Left lung (tissue), 10 donors: ENCODE data around the gene RNLS. TPM values are rescaled to one million over a fixed set of nuclear protein-coding genes. Genes with fewer than 3 reads are reported as not detected.

Source experiments
- ATAC-seq: fragments of 200-7000 bp; cut with Tn5 transposase; one replicate; pipeline ENCODE4 v1.9.1; 2020; ENCODE audit warnings: moderate library complexity
- DNase-seq, 4 donors: peaks; one replicate each; pipeline ENCODE4 v3.0.0-alpha.2; 2013 to 2020
- H3K27ac ChIP-seq, 2 donors: fragments of 200-600 bp; sonication (generic) in 1 of 2; one replicate each; pipeline versions ENCODE4 v1.5.0 to v1.8.0; 2020 to 2021
- H3K27me3 ChIP-seq, 2 donors: fragments of 200-600 bp; sonication (generic) in 1 of 2; one replicate each; pipeline versions ENCODE4 v1.5.0 to v1.8.0; 2020 to 2021
- H3K36me3 ChIP-seq, 2 donors: fragments of 200-600 bp; sonication (generic) in 1 of 2; one replicate each; pipeline versions ENCODE4 v1.5.0 to v1.8.0; 2020 to 2021
- H3K4me1 ChIP-seq, 2 donors: fragments of 200-600 bp; one replicate each; pipeline ENCODE4 v1.8.0; 2021
- H3K4me3 ChIP-seq, 2 donors: fragments of 200-600 bp; sonication (generic) in 1 of 2; one replicate each; pipeline versions ENCODE4 v1.5.0 to v1.8.0; 2020 to 2021; ENCODE audit warnings: mild to moderate bottlenecking in 1 of 2
- H3K9me3 ChIP-seq, 2 donors: fragments of 200-600 bp; sonication (generic) in 1 of 2; one replicate each; pipeline versions ENCODE4 v1.5.0 to v1.8.0; 2020 to 2021
- CTCF ChIP-seq, 2 donors: fragments of 200-600 bp; sonication (generic) in 1 of 2; IDR thresholded peaks; one replicate each; pipeline versions ENCODE4 v1.5.0 to v1.8.0; 2021; ENCODE audit warnings: antibody characterized with exemption in 2 of 2
- intact Hi-C, 2 donors: fragments of 100-400 bp; cut with DNase I; formaldehyde crosslinking; loops; one replicate each; pipeline versions ENCODE4 v1.11.2 to v1.14.2; 2022
- polyA plus RNA-seq, 6 donors: library from polyadenylated mRNA; unstranded; fragments of 120-200 nt; gene quantifications; one replicate each; pipeline ENCODE4 v1.2.1, GENCODE V29; 2013; ENCODE audit not compliant: insufficient read length in 6 of 6
- total RNA-seq, 2 donors: library from RNA; stranded (reverse); fragmentation: NEBNext Ultra II Directional; extraction: Animal tissue kit (Norgen Biotek cat#: 25700); gene quantifications; one replicate each; pipeline ENCODE4 v1.2.1, GENCODE V29; 2021
- donor health status: DM: no; HTN: yes; CAD: no.
- donor health status: DM: no; HTN: no; CAD: no.

The RNLS gene
- total and polyA plus RNA-seq, 8 donors, result 4.1 to 8.8 (median 5.2) TPM

DNA sequence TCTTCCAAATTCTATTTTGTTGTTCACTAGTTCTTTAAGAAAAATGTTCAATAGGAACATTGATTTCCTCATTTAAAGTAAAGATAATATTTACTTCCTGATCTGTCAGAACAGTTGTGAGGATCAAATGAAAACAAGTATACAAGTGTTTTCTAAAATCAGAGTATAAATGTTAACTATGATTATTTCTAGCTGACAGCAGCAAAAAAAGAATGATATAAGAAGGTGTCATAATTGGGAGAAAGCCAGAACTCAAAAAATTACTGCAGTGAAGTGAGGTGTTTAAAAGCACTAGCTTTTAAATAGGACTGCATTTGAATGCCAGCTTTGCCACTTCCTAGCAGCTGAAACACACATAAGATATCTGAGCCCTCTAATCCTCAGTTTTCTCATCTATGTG, 283.3 kb downstream of the RNLS start:
- Histone ChIP-seq H3K27ac (no peak overlapping the region), H3K9me3 (no peaks in the 10 kb centered on the region), H3K36me3 (no peaks in the 10 kb centered on the region), H3K4me1 (no peaks in the 10 kb centered on the region), H3K27me3 (no peaks in the 10 kb centered on the region), H3K4me3 (no peak overlapping the region)
- DNase-seq (no peak), ATAC-seq (no peak)
- no peak for TF ChIP-seq CTCF (IDR thresholded peaks at IDR 0.05)
- intact Hi-C loops, result no loop called here

DNA sequence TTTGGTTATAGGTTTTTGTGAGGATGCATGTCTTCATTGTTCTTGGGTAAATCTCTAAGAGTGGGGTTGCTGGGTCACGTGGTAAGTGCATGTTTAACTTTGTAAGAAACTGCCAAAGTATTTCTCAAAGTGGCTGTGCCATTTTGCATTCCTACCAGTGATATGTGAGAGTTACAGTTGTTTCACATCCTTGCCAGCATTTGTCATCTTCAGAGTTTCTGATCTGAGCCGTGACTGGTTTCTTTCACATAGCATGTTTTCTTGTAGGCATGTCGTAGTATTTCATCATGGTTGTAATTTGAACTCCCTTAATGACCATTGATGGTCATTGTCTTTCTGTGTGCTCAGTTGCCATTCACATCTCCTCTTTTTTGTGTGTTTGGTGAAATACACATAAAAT, 286.0 kb downstream of the RNLS start:
- intact Hi-C loops, result no loop called here
- no peaks in the 10 kb centered on the region for H3K9me3 ChIP-seq
- H3K27me3 ChIP-seq, result no peaks in the 10 kb centered on the region
- ATAC-seq (no peak), DNase-seq (no peak)
- H3K36me3 ChIP-seq, result no peaks in the 10 kb centered on the region
- H3K4me3 ChIP-seq, result no peak overlapping the region
- H3K4me1 ChIP-seq, result no peaks in the 10 kb centered on the region
- no peak for TF ChIP-seq CTCF (IDR thresholded peaks at IDR 0.05)
- H3K27ac ChIP-seq, result no peak overlapping the region

DNA sequence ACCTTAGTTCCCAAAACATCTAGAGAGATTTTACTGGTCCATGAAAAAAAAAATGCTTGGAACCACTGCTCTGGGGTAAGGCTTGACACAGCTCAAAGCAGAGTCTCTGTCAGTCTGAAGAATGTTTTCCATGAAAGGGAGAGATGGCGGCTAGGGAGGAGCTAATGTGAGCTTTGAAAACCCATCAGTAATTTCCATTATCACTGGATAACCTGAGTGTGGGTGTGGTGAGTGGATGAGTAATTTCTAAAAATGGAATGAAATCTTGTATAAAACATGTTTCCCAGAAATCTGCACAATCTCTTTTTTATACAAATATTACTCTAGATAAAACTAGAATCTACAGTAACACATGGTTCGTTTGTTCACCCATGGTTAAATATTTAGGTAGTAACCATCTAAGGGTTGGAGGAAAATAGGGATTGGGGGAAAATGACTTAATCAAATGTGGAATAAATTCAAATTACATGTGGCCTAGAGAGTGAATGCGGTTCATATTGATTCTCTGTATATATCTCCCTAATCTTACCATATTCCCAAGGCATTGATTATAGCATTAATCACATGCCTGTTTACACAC, 289.4 kb downstream of the RNLS start:
- intact Hi-C loops, result no loop called here
- no peak for DNase-seq
- Histone ChIP-seq H3K36me3 (no peaks in the 10 kb centered on the region), H3K4me1 (no peaks in the 10 kb centered on the region), H3K27me3 (no peaks in the 10 kb centered on the region), H3K27ac (no peak overlapping the region), H3K4me3 (no peak overlapping the region), H3K9me3 (no peaks in the 10 kb centered on the region)
- TF ChIP-seq CTCF (IDR thresholded peaks at IDR 0.05), result no peak
- no peak for ATAC-seq

- intact Hi-C loops, result no loop called here
- no peaks in the 10 kb centered on the region for H3K9me3 ChIP-seq
- no peaks in the 10 kb centered on the region for H3K27me3 ChIP-seq
- no peak for ATAC-seq
- TF ChIP-seq CTCF (IDR thresholded peaks at IDR 0.05), result no peak
- no peaks in the 10 kb centered on the region for H3K36me3 ChIP-seq
- no peak overlapping the region for H3K4me3 ChIP-seq
- no peak for DNase-seq
- no peak overlapping the region for H3K27ac ChIP-seq
- H3K4me1 ChIP-seq, result no peaks in the 10 kb centered on the region
Observed at GRCh38 chr10:88293073-88293472, 290.0 kb downstream of the RNLS start.

DNA sequence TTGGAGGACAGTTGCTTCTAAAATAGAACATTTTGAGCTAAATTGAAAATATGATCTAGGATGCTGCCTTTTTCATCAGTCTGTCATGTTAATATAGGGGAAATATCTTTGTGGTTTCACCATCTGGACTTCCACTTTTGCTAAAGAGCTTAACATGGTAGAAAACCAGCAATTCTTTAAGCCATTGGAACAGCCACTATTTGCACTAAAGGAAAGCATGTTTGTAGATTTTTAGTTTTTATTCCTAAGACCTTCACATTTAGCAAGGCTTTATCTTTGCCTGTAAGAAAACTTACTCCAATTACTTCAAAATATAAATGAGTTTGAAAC, 291.0 kb downstream of the RNLS start:
- H3K4me3 ChIP-seq, result no peak overlapping the region
- no peak for TF ChIP-seq CTCF (IDR thresholded peaks at IDR 0.05)
- no peak for ATAC-seq
- H3K9me3 ChIP-seq, result no peaks in the 10 kb centered on the region
- H3K27me3 ChIP-seq, result no peaks in the 10 kb centered on the region
- no peak overlapping the region for H3K27ac ChIP-seq
- no peaks in the 10 kb centered on the region for H3K36me3 ChIP-seq
- no peak for DNase-seq
- no peaks in the 10 kb centered on the region for H3K4me1 ChIP-seq
- intact Hi-C loops, result no loop called here
